IPS-NIHi7 (cell line): Measurements from ENCODE around the gene MAPK11.
A peak's percentile ranks its signal among the peaks of the same experiment; 100 is the strongest.

ENCODE experiments used
- DNase-seq: peaks from one replicate; pipeline ENCODE4 v3.0.0; 2012; ENCODE audit warnings: mixed read lengths; ENCODE audit errors: extremely low spot score

The MAPK11 gene

DNA sequence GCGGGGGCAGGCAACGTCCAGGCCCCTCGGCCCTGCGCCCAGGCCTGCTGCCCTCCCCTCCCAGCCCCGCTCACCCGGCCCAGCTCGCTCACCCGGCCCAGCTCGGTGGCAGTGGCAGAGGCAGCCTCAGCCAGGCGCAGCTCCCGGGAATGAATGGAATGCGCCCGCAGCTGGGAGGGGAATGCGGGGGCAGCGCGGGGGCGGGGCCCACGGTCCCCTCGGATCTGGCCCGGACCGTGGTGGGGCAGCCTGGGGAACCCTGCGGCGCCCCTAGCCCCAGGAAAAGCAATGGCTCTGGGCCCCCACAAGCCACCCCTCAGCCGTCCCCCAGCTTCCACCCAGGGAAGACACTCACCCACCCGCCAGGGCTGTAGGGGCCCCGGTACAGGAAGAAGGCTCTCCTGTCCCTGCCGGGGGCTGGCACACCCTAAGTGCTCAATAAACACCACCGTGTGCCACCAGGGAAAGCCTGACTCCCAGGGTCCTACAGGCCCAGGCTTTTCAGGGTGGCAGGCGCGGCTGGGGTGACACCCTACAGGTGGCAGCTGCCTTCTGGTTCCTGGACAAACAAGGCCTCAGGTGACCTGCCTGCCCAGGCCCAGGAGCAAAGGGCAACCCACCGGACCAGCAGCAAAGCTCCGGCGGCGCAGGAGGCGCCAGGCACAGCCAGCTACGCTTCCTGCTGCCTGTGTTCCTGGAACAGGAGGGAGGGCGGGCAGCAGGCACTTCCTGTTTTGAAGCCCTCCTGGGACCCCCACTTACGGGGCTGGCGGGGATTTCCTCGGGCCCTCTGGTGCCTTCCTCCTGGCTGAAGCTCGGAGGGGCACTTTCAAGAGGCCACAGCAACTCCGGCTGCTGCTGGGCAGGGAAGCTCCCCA, 23.5 kb upstream of the MAPK11 start:
- peak; percentile 93 for DNase-seq

DNA sequence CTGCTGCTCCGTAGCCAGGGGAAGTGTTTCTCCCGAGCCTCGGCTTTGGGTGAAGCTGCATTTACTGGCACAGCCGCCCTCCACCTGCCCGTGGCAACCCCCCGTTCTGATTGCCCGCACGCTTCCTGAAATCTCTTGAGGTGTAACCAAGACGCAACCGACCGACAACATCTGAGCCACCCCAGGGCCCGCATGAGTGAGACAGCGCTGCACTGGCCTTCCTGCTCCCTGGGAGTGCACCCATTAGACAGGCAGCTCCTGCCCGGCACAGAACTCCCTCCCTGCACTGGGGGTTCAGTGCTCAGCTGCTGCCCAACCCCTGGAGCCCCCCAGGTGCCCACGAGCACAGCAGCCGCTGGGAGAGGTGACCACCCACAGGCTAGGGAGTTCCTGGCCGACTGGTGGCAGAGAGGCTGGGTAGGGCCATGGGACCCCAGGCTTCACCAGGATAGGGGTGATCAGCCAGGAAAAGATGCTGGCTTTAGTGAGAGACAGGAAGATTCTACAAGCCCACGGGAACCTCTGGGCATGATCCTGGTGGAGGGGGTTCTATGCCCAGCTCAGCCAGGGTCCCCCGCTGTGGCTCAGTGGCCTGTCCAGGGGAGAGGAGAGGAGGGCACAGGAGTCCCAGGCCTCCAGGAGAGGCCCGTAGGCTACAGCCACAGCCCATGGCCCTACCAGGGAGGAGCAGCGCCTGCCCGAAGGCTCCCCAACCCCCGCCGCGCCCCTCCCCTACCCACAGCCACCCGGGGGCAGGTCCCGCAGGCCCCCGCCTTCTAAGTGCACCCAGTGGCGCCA, 22.7 kb upstream of the MAPK11 start:
- no peak for DNase-seq

DNA sequence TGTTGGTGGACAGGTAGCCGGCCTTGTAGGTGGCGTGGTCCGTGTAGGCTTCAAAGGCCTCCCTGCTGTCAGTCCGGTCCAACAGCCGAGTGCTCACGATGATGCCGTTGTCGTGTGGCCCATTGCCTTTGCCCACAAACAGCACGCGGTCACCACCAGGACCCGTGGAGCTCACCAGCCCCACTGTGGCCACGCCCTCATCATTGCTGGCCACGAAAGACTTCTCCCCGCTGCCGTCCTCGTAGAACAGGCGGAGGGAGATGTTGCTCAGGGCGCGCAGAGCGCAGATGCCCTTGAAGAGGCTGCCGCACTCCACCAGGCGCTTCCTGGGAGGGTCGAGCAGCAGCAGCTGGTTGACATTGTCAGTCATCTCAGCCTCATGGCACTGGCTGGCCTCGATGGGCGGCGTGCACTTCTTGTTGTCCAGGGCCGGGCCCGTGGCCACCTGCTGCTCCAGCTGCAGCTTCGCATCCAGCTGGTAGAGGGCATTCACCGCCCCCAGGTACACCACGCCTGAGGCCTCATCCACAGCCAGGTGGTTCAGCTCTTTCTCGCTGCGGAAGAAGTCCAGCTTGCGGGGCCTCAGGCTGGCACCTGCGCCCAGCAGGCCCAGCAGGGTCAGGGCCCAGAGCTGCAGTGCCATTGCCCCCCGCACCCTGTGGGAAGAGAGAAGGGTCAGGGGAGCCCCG, 19.9 kb upstream of the MAPK11 start:
- DNase-seq = no peak

DNA sequence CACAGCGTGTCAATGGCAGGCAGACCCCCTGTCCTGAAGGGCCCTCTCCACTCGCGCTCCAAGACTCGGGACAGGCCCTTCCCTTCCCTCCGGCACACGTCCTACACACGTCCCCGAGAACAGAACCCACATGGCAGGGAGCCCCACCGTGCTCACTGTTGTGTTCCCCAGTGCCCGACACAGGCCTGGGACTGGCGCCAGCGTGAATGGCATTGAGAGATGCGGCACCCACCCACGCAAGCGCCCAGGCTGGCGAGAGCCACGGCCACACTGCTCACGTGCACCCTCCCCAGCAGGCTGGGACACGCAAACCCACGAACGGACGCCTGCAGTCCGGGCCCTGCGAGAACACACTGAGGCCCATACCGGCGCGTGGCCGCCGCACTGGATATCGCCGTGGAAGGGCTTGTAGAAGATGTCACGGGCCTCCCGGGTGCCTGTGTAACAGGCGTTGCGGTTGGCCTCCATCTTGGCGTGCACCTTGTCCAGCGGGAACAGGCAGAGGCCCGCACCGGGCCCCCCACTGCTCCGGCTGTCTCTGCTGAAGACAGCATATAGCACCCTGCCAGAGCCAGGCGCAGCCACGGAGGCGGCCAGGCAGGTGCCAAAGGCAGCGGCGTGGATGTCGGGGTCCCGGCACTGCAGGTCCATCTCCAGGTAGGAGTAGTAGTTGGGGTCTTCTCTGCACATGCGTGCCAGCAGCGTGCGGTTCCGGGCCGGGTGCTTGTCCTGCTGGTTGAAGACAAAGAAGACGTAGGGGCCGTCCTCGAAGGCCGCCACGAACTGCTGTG, 19.2 kb upstream of the MAPK11 start:
- no peak for DNase-seq

DNA sequence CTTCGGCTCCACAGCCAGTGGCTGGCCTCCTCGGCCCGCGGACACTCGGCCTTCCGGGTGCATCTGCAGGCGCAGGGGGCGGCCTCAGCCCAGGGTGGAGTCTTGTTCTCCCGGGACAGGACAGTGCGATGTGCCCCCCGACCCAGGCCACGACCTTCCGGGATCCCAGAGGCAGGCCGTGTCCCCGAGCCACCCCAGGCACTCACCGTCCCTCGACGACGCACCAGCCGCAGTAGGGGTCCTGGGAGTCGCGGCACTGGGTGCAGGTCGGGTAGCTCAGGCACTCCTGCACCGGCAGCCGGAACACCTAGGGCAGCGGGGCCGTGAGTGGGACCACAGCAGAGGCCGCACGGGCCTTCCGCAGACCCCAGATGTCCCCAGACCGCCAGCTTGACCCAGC, 17.6 kb upstream of the MAPK11 start:
- DNase-seq = no peak

DNA sequence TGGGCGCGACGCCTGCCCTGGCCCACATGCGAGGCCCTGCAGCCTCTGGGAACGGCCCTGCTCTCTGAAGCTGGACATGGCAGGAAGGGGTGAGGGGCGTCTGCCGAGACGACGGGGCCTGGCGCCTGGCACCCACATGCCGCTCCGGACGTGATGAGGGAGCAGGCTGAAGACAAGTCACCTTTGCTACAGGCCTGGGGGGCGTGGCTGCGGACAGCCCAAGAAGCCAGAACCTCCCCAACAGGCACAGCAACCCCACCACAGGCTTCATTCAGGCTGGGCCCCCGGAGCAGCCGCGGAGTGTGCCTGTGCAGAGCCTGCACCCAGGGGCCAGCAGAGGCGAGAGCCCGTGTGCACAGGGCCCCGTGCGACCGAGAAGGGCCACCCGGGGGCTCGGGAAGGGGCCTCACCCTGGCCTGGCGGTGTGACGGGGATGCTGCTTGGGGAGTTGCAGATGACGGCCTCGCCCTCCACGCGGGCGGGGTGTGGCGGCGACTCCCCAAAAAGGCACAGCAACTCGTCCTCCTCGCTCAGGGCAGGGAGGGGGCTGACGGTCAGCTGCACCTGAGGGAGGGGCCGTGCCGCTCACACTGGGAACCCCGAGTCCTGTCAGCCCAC, 16.6 kb upstream of the MAPK11 start:
- DNase-seq = no peak

DNA sequence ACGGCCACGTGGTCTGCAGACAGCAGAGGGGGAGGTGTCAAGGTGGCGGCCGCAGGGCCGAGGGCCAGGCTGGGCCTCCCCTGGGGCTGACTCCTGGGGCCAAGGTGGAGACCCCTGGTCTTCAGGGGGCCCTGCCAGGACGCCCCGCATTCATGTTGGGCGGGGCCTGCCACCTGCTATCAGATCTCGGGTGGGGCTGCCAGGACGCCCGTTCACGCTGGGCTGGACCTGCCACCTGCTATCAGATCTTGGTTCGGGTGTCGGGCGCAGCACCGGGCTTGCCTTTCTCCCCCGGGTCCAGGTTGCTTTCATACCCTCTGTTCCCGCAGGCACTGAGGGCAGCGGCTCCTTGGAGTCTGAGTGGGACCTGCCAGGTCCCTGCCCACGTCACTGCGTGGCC, 16.1 kb upstream of the MAPK11 start:
- DNase-seq = no peak

DNA sequence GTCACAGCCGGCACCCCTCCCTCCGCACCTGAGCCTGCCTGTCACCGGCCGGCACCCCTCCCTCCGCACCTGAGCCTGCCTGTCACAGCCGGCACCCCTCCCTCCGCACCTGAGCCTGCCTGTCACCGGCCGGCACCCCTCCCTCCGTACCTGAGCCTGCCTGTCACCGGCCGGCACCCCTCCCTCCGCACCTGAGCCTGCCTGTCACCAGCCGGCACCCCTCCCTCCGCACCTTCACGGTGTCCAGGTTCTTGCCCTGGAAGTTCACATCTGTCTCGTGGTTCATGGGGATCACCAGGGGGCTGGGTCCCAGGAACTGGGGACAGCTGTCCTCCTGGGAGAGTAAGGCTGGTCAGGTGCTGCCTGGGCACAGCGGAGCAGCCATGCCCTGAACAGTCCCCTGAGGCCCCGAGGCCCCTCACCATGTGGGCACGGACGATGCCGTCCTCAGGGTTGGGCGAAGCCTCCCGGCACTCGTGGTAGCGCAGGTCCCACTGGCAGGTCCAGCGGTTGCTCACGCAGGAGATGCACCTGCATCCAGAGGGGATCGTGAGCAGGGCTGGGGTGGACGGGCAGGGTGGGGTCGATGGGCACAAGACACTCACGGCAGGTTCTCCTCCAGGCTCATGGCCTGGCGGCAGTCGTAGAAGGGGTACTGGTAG, 15.5 kb upstream of the MAPK11 start:
- no peak for DNase-seq

DNA sequence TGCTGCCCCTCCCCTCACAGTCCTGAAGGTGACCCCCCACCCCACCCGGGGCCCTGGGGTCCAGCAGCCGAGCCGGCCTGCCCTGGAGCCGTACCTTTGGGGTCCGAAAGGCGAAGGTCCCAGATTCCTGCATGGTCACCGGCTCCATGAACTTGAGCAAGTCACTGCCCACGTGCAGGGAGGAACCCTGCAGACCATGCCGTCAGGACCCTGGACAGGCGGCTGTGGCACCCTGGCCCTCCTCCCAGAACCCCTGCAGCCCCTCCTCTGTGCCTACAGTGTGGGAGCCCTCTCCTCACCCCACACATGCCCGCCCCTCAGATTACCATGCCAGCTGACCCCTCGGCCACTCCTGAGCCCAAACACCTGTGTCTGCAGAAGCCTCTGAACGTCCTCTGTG, 14.3 kb upstream of the MAPK11 start:
- no peak for DNase-seq

DNA sequence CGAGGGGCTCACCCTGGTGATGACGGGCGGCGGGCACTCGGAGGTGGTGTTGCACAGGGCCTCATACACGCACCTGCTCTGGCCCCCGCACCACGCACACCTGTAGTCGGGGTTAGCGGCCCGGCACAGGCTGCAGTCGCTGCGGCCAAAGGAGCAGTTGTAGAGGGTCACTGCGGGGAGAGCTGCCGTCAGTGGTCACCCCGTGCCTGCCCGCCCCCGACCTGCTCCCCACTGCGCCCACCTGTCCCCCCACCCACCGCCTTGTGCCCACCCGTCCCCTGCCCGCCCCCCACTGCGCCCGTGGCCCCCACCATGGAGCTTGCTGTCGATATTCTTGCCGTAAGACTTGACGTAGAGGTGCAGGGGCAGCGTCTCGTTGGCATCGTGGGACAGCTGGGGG, 13.6 kb upstream of the MAPK11 start:
- DNase-seq = no peak

DNA sequence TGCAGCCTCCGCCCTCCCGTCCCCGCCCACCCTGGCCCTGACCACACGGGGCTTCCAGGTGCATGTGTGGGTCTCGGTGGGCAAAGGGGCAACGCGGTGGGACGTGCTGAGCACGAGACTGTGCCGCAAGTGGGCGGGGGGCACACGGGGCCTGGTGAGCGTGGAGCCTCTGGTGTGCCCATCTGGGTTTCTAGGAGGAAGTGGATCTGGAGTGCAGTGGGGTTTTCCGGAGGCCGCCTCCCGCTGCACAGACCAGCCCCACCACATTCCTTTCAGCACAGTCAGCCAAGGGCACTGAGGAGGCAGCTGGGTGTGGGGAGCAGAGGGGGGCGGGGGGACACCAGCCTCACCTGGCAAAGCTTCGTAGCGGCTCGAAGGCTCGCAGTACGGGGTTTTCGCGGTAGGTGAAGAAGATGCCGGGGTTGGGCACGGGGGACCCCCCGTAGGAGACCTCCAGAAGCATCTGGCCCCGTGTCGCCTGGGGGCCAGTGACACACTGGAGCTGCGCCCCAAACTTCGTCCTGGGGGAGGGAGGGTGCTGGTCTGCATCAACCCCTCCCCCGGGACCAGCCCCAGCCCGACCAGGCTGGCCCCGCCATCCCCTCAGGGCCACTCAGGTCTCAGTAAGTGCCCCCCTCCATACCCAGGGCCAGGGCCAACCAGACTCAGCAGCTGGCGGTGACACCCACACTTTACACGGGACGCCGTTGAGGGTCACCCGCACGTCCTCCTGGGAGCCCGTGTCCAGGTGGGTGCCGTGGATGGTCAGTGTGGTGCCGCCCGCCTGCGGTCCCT, 12.4 kb upstream of the MAPK11 start:
- no peak for DNase-seq

DNA sequence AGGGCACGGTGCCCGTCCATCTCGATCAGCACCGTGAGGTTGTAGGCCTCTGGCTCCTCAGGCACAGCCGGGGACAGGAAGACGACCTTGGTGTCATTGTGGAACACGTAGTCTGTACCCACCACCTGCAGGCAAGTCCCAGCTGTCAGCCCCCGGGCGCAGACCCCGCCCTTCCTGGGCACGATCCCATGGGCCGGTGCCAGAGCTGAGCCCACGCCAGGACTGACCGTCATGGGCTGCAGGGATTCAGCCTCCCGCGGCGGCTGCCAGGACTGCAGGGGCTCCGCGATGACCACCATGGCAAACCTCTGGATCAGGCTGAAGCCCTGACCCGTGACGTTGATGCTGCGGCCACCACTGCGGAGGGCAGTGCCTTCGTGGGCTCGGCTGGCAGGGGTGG, 11.8 kb upstream of the MAPK11 start:
- no peak for DNase-seq

DNA sequence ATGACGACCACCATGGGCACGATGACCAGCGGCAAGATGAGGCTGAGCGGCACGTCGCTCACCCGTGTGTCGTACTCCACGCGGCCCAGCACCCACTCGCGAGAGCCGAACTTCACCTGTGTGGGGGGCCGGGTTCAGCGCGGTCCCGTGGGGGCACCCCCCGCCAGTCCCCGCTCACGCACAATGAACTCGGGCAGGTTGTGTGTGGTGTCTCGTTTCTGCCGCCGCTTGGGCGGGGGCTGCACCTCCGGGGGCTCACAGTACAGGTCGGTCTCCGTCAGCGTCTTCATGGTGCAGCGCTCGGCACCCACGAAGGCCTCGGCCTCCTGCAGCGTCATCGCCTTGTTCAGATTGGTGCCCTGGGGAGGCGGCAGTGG, 11.2 kb upstream of the MAPK11 start:
- DNase-seq = no peak

DNA sequence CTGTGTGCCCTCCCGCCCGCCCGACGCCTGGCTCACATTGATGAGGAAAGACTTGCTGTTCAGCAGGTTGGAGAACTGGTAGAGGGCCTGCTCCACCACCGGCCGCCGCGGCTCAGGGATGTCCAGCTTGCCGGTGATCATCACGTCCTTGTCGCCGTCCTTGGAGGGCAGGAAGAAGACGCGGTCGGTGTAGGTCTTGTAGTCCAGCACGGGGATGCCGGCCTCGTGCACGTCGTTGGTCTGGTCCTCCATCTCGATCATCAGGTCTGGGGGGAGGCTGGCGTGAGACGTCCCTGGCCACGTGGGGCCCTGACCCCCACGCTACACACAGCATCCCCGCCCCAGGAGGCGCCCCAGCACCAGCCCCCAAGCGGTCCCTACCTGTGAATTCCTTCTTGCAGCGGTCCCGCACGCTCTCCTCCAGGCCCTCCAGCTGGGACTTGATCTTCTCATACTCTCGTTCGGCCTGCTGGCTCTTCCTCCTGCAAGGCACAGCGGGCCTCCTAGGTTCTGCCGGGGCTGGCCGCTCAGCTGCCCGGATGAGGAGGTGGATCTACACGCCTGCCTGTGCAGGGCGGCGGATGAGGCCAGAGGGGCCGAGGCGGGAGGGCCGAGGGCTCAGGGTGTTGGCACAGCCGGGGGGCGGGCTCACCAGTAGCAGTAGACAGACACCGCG, 10.7 kb upstream of the MAPK11 start:
- no peak for DNase-seq

DNA sequence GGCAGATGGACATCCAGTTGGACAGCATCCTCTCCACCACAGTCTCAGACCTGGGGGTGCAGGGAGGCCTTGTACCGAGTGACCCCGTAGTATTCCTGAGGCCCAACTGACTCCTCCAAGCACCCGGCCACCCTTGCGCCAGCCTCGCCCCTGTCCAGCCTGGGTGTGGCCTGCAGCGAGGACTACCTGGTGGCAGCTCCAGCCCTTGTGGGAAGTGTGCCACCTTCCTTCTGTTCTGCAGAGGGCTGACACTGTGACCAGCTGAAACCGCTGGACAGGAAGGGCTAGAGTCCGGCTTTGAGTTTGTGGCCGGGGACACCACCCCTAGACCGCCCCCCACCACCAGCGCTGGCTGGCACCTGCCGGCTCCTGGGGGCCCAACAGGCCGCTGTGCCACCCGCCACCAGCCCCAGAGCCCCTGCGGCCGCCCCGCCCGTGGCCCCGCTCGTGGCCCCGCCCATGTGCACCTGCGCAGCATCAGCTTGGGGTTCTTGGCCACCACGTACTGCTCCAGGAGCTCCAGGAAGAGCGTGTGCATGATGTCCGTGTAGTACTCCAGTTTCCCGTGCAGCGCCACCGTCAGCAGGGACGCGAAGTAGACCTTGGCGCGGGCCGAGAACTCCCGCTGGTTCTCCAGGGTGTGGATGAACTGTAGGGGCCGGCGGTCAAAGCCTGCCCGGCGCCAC, 10.0 kb upstream of the MAPK11 start:
- DNase-seq = no peak

DNA sequence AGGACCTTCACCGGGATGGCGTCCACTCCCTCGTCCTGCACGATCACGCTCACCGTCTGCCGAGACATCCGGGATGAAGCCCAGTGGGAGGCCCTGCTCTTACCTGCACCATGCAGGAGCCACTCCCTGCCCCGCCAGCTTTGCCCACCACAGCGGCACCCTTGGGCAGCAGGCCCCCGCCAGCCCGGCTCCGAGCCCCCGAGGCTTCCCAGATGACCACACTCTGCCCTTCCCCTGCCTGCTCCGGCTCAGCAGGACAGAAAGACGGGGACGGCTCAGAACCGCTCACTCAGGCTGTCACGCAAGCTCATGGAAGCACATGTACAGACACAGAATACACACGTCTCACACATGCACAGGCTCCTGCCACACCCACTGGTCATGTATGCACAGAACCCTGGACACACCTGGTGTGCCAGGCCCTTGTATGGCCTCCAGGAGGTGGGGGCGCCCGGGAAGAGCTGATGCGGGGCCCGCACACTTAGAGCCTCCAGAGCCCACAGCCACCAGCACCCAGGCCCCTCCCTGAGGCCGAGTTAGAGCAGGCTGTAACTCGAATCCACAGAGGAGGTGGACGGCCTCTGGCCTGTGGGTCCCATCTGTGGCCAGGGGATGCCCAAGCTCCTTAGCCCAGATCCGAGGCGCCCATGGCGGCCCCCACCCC, 8.9 kb upstream of the MAPK11 start:
- DNase-seq = no peak

DNA sequence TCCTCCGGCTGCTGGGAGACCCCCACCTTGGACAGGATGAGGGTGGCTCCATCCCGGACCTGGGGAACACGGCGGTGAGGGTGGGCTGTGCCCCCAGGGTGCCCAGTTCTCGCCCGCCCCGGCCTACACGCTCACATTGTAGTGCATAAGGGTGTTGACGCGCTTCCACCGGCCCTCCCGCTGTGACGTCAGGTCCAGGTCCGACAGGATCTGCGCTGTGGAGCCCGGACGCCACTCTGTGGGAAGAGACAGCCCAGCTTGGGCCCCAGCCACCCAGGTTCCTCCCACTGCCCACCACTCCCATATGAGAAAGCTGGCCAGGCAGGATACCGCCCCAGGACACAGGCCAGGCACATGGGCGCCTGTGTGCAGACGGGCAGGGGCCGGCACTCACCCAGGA, 8.3 kb upstream of the MAPK11 start:
- DNase-seq = no peak

DNA sequence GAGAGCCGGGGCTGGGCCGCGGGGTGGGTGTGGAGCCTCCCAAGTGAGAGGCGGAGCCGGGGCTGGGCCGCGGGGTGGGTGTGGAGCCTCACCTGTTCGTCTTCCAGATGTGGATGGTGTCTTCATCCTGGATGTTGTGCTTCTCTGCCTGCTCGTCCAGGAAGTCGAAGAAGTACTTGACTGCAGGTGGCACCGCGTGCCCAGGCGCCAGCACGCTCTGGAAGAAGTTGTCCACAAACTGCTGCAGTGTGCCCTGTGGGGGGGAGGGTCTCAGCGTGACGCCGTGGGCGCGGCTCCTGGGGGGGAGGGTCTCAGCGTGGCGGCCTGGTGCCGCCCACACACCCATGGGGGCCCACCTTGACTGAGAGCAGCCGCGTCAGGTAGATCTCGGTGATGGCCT, 7.6 kb upstream of the MAPK11 start:
- DNase-seq = no peak
